TTC549 (cell line): ENCODE data around the gene TFR2.

Experiments
- FAIRE-seq: peaks from 2 replicates; lab custom pipeline; 2012; peaks lifted over from hg19 to GRCh38; lab: Jason Lieb, UNC

Gene TFR2

GRCh38 chr7:100612730-100613390 is 28.5 kb downstream of the TFR2 start:
- FAIRE-seq = no peak

- FAIRE-seq = peak; percentile 98
Measured at GRCh38 chr7:100611983-100612729, 29.2 kb downstream of the TFR2 start, which contains the start of gene MOSPD3. Gene MOSPD3 (plus strand): TSS chr7:100612540. CDS start chr7:100612792, 252 bp downstream.

GRCh38 chr7:100609958-100610357 is 31.4 kb downstream of the TFR2 start:
- no peak for FAIRE-seq

- FAIRE-seq = no peak
Measured at GRCh38 chr7:100607111-100607510, 34.2 kb downstream of the TFR2 start.

GRCh38 chr7:100606313-100606712 is 35.0 kb downstream of the TFR2 start:
- no peak for FAIRE-seq

- FAIRE-seq = no peak
Measured at GRCh38 chr7:100604976-100605911, 36.1 kb downstream of the TFR2 start.

GRCh38 chr7:100604028-100604975 is 37.0 kb downstream of the TFR2 start:
- FAIRE-seq = no peak

- FAIRE-seq = no peak
Measured at GRCh38 chr7:100603726-100604027, 37.7 kb downstream of the TFR2 start.

GRCh38 chr7:100602889-100603725 is 38.2 kb downstream of the TFR2 start:
- FAIRE-seq = no peak

GRCh38 chr7:100600730-100601038 is 40.7 kb downstream of the TFR2 start:
- FAIRE-seq = no peak

- no peak for FAIRE-seq
Measured at GRCh38 chr7:100599911-100600729, 41.2 kb downstream of the TFR2 start.

- no peak for FAIRE-seq
Measured at GRCh38 chr7:100598425-100598824, 42.9 kb downstream of the TFR2 start.

GRCh38 chr7:100595188-100595587 is 46.2 kb downstream of the TFR2 start:
- FAIRE-seq = no peak

- no peak for FAIRE-seq
Measured at GRCh38 chr7:100591596-100591995, 49.8 kb downstream of the TFR2 start.

- no peak for FAIRE-seq
Measured at GRCh38 chr7:100590077-100590737, 51.1 kb downstream of the TFR2 start.

- FAIRE-seq = no peak
Measured at GRCh38 chr7:100589341-100589947, 51.9 kb downstream of the TFR2 start.

GRCh38 chr7:100588438-100588837 is 52.9 kb downstream of the TFR2 start:
- FAIRE-seq = no peak

- peak; percentile 98 for FAIRE-seq
Measured at GRCh38 chr7:100586266-100587025, 54.9 kb downstream of the TFR2 start, which contains the start of gene FBXO24. Gene FBXO24 (plus strand): TSS chr7:100586328. CDS start chr7:100586626, 298 bp downstream.
